HG03060 (cell line): ENCODE data around the gene STX3.

Experiments
- ATAC-seq: cut with Tn5 transposase; IDR thresholded peaks from one replicate; pipeline ENCODE4 v1.9.1; 2021; ENCODE audit warnings: low read depth, moderate number of reproducible peaks; ENCODE audit not compliant: unreplicated experiment

Gene STX3

DNA sequence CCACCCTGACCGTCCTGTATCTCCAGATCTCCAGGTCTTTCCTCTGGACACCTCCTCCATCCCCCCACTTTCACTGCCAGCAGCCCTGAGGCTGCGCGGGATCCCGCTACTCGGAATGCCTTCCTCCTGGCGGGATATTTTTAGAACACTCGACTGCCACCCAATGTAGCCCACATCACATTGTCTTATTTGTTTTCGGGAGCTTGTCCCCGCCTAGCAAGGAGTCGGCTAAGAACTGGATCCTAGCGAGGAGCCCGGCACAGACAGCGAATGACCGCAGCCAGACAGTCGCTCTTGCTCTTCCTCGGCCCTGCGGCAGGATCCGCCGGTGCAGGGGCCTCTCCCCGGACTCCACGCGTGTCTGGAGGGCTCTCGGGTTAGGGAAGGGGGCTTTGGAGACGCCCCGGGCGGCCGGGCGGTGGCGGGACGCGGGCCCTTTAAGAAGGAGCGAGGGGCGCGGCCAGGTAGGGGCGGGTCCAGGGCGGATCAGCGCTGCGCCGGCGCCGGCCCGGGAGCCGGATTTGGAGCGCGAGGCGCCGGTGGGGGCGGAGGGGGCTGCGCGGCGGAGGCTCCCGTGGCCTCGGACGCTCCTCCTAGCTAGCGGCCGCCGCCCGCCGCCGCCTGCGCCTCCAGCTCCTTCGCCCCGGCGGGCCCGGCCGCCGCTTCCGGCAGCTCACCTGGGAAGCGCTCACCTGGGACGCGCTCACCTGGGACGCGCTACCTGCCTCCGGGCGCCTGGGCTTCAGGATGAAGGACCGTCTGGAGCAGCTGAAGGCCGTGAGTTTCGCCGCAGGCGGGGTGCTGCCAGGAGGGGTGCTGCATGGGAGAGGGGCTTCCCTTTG lies at the start of gene STX3:
Gene STX3 (plus strand): TSS at position 518 of the 842 bp plus-strand sequence. CDS start 230 bp downstream, at position 748.
- no peak for ATAC-seq

DNA sequence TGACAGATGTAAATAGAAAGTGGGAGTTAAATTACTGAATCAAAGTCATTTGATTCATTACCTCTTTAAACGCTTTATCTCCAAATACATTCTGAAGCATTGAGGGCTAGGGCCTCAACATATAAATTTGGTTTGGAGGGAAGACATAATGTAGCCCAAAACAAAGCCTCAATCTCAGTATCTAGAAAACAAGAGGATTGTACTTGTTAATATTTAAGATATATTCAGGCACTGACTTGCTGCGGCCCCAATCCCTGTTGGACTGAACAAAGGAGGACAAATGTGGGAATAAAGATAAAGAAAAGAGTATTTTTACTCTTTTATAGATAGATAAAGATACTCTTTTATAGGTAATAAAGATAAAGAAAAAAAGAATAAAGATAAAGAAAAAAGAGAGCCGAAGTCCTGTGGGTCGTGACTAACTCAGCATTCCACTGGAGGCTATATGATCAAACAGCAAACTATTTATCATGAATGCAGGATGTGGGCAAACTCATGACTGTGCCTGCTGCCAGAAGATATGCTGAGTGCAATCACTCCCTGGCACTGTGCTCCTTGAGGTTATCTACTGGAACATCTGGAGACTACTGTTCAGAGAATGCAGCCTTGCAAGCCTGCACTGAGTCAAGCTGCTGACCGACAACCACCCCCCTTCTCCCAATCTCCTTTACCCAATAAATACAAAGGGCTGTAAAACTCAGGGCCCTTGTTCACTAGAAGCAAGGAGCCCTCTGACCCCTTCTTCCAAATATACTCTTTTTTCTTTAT lies 48.5 kb upstream of the STX3 start:
- no peak for ATAC-seq

DNA sequence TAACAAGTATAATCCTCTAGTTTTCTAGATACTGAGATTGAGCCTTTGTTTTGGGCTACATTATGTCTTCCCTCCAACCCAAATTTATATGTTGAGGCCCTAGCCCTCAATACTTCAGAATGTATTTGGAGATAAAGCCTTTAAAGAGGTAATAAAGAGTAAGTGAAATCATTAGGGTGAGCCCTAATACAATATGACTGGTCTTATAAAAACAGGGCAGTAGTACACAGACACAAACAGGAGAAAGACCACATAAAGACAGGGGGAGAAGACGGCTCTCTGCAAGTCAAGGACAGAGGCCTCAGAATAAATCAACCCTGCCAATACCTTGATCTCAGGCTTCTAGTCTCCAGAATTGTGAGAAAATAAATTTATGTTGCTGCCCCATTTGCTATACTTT lies 47.8 kb upstream of the STX3 start:
- ATAC-seq, result no peak

DNA sequence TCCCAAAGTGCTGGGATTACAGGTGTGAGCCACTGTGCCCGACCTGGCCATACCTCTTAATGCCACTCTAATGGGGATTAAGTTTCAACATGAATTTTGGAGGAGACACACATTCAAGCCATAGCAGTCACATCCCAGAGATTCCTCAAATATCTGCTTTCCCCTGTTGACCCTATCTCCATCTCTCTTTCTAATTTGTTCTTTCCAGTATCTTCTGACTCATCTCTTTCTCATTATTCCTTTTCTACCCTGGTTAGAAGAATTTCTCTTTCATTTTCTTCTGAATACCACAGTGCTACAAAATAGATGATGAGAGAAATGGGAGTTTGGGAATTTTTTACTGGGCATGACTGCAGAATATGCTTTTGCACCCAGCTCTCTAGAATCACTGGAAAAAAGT lies 46.6 kb upstream of the STX3 start:
- ATAC-seq, result no peak

DNA sequence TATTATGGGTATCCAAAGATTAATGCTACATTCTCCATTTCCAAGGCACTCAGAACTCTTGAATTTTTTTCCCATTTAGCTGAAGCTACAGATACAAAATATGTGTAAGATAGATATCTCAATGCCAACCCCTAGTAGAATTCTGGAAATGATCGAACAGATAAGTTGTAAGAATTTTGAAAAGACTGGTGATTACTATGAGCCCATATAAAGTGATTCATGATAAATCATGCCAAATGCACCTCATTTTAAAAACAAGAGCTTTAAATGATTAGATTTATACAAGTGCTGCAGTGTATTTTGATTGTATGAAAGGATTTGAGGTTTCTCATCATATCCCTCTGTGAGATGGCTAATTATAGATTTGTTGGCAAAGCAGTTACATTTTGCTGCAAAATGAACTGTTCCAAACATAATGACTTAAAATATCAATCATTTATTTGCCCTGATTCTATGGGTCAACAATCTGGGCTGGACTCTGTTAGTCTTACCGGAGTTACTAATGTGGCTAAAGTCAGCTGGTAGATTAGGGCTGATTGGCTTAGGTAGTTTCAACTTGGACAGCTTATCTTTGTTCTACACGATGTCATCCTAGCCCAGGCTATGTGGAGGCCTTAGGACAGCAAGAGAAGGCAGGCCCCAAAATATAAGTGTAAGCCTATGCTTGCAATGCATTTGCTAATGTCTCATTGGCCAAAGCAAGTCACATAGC lies 44.9 kb upstream of the STX3 start:
- no peak for ATAC-seq

DNA sequence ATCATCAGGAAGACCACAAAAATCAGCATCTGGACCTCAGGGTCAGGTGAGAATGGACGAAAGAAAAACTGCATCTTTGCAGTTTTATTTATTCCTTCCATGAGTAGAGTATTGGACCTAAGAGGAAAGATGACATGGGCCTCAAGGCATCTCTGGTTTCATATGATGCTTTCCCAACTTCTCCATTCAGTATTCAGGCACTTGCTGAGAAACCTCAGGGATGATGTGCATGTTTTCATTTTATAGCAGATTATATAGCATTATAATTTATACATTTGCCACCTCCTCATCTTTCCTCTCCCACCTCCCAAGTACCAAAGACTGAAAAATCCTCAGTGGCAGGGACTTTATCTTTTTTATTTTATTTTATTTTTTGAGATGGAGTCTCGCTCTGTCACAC lies 41.4 kb upstream of the STX3 start, which contains the start of gene OR10V1:
Gene OR10V1 (minus strand): TSS at position 101 of the 400 bp plus-strand sequence. CDS start 0 bp downstream, at position 101.
- no peak for ATAC-seq

DNA sequence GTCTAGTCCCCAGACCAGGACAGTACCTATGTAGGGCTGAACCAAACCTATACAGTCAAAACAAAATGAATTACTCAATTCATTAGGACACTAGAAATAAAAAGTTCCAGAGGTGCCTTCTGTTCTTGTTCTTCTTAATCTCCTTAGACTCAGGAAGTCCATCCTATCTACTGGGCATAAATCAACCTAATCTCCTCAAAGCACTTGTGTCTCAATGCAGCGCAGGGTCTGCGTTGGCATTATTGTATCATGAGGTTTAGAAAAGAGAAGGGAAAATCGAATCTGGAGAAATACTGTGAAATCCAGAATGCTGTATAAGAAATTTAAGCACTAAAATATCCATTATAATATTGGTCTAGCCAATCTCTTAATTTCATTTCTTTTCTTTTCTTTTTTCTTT lies 39.1 kb upstream of the STX3 start:
- no peak for ATAC-seq

DNA sequence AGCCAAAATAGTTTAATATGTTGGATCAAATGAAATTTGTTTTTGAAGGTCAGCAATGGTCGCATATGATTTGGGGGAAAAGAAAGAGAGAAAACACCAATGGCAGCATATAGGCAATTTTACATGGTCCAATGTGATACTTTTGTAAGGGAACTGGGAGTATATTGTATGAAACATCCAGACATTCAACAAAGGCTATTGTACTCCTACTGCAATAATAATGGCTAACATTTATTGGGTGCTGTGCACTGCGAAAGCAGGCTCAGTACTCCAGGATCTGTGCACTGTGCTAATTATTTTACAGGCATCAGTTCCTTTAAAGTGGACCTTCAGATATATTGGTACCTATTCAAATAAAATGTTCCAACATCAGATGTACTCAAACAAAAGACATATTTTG lies 35.6 kb upstream of the STX3 start:
- no peak for ATAC-seq

DNA sequence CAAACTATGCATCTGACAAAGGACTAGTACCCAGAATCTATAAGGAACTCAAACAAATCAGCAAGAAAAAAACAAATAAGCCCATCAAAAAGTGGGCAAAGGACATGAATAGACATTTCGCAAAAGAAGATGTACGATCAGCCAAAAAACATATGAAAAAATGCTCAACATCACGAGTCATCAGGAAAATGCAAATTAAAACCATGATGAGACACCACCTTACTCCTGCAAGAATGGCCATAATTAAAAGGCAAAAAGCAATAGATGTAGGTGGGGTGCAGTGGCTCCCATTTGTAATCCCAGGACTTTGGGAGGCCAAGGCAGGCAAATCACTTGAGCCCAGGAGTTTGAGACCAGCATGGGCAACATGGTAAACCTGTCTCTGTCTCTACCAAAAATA lies 31.1 kb upstream of the STX3 start:
- no peak for ATAC-seq

DNA sequence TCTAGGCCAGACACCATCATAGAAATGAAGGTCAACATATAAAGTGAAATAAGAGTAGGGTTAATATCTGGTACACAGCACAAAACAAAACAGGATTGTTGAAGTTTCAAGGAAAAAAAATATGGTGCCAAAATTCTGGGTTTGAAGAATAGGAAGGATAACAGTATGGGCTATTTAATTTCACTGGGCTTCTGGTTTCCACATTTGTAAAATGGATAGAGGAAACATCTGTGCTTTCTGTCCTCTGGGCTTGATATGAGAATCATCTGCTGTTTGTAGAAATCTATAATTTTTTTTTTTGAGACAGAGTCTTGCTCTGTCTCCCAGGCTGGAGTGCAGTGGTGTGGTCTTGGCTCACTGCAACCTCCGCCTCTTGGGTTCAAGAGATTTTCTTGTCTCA lies 27.8 kb upstream of the STX3 start:
- no peak for ATAC-seq

DNA sequence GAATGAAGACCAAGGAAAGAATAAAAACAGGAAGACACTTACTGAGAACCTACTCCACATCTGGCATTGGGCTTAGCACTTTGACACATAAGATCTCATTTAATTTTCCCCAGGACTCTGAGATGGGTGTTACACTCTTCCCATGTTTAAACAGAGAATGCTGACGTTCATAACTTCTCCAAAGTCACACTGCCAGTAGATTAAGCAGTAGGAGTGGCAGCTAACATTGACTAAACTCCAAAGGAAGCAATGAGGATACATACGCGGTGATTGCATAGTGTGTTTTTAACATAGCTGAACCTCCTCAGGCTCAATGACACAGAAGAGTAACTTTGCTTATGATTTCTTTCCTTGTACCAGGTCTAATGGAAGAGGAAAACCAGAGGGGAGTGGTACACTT lies 27.0 kb upstream of the STX3 start:
- ATAC-seq, result no peak

DNA sequence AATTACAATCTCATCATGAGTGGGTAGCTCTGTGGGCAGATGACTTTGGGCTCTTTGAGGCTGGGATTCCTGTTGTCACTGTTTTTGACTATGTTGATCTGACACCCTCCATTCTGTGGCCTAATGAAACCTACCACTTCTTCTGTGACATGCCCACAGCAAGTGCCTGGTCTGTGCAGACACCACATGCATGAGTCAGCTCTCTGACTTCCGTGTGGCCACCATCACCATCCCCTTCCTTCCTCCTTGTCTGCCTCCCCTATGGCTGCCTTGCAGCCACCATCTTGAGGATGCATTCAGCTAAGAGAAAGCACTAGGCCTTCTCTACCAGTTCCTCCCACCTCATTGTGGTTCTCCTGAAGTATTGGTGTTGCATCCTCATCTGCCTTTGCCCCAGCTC lies 26.3 kb upstream of the STX3 start:
- no peak for ATAC-seq

DNA sequence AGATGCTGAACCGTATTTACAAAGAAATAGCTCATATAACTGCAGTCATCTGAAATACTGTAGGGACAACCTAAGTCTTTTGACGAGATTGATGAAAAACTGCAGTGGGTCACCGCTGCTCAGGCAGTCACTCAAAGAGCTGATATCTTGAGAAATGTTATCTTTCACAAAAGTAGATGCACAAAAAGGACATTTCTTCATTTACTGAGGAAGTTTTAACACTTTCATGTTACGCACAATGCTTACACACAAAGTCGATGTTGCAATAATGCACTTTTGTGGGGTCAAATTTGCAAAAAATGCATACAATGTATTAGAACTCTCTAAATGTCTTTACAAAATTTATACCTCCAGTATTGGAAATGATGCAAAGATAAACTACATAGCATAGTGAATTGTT lies 25.3 kb upstream of the STX3 start:
- no peak for ATAC-seq

DNA sequence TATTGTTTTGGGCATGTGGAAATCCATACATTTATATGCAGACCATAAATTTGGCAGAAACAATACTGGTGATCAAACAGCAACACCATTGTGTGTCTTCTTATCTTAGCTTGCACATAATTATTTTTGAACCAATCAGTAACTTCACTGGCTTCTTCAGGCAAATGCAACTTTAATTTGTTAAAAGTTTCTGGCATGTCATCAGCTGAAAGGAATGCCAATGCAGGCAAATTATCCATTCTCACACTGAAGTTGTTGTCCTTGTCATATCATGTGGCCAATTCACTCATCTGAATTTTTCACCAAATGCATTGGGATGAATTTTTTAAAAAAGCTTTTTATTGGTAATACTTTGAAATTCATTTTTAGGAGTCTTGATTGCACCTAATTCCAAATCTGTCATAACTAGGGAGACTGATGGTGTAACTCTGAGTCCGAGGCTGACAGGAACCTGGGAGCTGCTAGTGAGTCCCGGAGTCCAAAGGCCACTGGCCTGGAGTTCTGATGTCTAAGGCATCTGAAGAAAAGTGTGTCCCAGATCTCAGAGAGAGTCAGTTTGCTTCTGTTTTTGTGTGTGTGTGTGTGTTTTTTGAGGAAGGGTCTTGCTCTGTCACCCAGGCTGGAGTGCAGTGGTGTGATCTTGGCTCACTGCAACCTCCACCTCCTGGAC lies 24.1 kb upstream of the STX3 start:
- ATAC-seq, result no peak

DNA sequence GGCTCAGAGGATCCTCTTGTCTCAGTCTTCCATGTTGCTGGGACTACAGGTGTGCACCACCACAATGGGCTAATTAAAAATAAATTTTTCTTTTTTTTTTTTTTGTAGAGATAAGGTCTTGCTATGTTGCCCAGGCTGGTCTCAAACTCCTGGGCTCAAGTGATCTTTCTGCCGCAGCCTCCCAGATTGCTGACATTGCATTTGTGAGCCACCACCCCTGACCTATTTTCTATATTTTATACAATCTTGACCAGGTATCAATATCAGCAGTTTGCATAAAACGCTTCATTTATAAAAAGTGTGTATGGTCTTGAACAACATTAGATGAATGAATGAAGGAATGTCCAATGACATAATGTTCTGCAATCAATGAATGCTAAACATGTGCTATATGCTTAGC lies 9.1 kb upstream of the STX3 start:
- no peak for ATAC-seq

DNA sequence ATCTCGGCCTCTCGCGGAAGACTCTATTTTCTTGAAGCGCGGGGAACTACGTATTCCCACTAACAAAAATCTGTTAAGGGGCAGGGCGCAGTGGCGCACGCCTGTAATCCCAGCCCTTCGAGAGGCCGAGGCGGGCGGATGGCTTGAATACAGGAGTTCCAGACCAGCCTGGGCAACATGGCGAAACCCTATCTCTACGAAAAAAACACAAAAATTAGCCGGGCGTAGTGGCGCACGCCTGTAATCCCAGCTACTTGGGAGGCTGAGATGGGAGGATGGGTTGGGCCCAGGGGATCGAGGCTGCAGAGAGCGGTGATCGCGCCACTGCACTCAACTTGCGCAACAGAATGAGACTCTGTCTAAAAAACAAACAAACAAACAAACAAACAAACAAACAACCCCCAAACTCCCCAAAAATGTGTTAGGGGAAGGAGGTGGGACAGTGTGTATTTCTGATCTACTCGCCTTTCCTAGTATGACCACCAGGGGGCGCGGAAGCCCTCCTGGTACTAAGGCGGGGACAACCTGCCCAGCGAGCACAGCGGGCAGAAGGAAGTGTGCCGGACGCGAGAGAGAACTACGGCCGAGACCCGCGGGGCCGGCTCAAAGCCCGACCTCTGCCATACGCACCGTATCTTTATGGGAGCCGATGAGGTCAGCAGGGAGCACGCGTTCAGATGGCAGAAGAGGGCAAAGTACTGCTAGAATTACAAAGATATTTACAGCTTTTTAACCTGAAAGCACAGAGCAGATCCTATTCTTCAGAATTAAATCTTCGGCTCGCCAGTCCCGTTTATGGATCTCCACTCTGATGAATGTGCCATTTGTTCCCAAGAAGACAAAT lies 1.3 kb upstream of the STX3 start:
- ATAC-seq, result peak; percentile 66

DNA sequence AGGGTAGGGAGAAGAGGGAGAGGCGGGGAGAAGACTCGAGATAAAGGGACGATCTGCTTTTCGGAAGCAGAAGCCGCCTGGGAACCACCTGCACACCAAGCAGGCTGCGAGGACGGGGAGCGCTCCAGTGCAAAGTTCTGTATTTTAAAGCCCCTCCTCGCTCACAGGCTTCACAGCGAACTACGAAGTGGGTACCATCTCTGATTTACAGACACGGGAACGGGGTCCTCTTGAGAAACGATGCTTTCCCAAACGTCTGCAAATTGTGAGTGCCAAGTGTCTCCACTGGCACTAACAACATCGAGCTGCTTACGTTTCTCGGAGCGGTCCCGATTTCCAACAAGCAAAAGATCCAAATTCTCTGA lies 700 bp upstream of the STX3 start:
- ATAC-seq, result peak; percentile 5

DNA sequence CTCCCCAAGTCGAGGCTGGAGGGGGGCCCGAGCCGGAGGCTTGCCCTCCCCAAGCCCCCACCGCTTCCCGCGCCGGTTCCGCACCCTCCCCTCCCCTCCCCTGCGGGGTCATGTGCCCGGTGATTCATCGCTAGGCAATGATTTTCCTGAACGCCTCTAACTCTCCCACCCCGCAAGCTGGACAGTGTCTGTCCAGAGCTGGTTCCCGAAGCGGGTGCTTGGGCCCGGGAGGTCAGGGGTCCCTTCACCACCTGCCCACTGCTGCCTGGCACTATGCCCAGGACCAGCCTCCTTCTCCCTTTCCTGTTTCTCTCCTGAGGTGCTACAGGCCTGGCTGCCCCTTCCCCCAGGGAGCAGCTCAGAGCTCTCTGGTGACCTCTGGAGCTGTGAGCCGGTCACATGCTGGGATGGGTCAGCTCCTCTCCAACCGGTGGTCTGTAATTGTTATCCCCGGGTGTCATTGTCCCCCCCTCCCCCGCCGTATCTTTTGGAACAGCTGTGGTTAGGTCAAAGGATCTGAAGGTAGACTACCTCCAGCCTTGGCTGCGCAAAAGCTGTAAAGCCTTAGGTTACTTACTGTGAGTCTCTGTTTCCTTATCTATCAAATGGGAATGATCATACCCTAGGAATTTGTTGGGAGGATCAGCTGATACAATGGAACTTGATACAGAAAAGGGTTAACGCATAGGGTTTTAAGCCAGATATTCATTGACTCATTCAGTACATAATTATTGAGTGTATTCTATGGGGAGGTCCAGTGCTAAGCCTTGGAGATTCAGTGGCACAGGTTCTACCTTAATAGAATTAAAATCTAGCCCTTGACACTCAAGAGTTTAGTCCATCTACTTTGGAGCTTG lies 753 bp downstream of the STX3 start:
- no peak for ATAC-seq

DNA sequence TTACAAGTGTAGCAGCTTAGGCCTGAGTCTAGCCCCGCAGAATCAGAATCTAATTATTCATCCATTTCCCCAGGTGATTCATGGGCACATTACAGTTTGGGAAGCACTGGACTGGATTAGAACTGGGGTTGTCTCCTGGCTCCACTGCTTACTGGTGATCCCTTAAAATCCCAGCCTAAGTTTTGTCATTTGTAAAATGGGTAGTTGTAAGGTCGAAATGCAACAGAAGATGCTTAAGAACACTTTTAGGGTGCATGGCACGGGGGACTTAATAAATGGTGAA lies 1.3 kb downstream of the STX3 start:
- no peak for ATAC-seq
